LNCaP clone FGC (cell line): ENCODE results near the gene TM7SF2.
A peak's percentile ranks its signal among the peaks of the same experiment; 100 is the strongest.
"Not testable (repeated sequence)": the region's sequence is repeated elsewhere in the genome, so short reads cannot be mapped to it uniquely, and the experiment has no call there.

ENCODE experiments used
- DNase-seq: peaks from one replicate; pipeline ENCODE4 v3.0.0-alpha.2; 2011; ENCODE audit warnings: low read depth
- H3K4me3 ChIP-seq: 2 replicates; pipeline ENCODE4 v1.5.1; 2011; ENCODE audit warnings: mild to moderate bottlenecking, low read depth, low read length, control low read depth
- CTCF ChIP-seq: IDR thresholded peaks from 2 replicates; pipeline ENCODE4 v1.5.1; 2012; ENCODE audit warnings: mild to moderate bottlenecking; ENCODE audit not compliant: control insufficient read depth, insufficient read depth; ENCODE audit errors: extremely low read depth

TM7SF2 gene

GRCh38 chr11:65118097-65118837, 6.6 kb downstream of the TM7SF2 start:
- DNase-seq, result no peak
- TF ChIP-seq CTCF, result no peak
- peak overlapping the region; percentile 90; the same call in 1 of the 2 replicates for H3K4me3 ChIP-seq

GRCh38 chr11:65118891-65119669, 7.4 kb downstream of the TM7SF2 start:
- DNase-seq, H3K4me3 ChIP-seq: not testable (repeated sequence)

- no peak for DNase-seq
- no peak for TF ChIP-seq CTCF
- no peak overlapping the region for H3K4me3 ChIP-seq
These were observed 8.0 kb downstream of the TM7SF2 start for GRCh38 chr11:65119670-65119995.

- no peak for TF ChIP-seq CTCF
- H3K4me3 ChIP-seq, result peak overlapping the region; percentile 99
- DNase-seq, result no peak
These were observed 9.2 kb downstream of the TM7SF2 start for GRCh38 chr11:65120831-65121230.

GRCh38 chr11:65121447-65121864, 9.8 kb downstream of the TM7SF2 start:
- DNase-seq, result no peak
- no peak for TF ChIP-seq CTCF

GRCh38 chr11:65121865-65122696, 10.4 kb downstream of the TM7SF2 start, which contains the start of the genes FAU and MRPL49:
FAU (minus strand) TSS chr11:65122134; CDS start chr11:65121813, 321 bp downstream.
MRPL49 (plus strand) TSS chr11:65122321; CDS start chr11:65122347, 26 bp downstream.
- H3K4me3 ChIP-seq, result peak within 1 kb of the TSS; percentile 99
- peak; percentile 92 for DNase-seq
- TF ChIP-seq CTCF, result no peak

More at GRCh38 chr11:65121447-65121864, 9.8 kb downstream of the TM7SF2 start:
- H3K4me3 ChIP-seq, result peak overlapping the region; percentile 99
